IMR-90 (cell line): ENCODE results near the gene ADGRV1. TPM values are rescaled to one million over a fixed set of nuclear protein-coding genes. Genes with fewer than 3 reads are reported as not detected.

Experiments
- ATAC-seq: fragments of 200-7000 bp; cut with Tn5 transposase; 2 replicates; pipeline ENCODE4 v1.9.1; 2020; ENCODE audit warnings: low read depth, mild to moderate bottlenecking, moderate library complexity
- BruUV-seq: library from RNA; stranded (reverse); fragments of 400-500 nt; replicated peaks from 2 replicates; lab custom pipeline; 2021; lab: Mats Ljungman, UMichigan
- CTCF ChIA-PET: fragments of 300-600 bp; formaldehyde crosslinking; extraction: SDS; loops from one replicate; lab custom pipeline; 2021; ENCODE audit warnings: antibody characterized with exemption; lab: Yijun Ruan, JAX
- POLR2A ChIA-PET: fragments of 300-600 bp; sonication (Branson Sonifier 250); formaldehyde crosslinking; loops from one replicate; lab custom pipeline; 2022; ENCODE audit warnings: antibody characterized with exemption; ENCODE audit not compliant: unreplicated experiment; lab: Charles Lee
- DNase-seq: peaks from one replicate; pipeline ENCODE4 v3.0.0; 2013
- H2AFZ ChIP-seq: replicated peaks from 2 replicates; pipeline ENCODE3; 2013; ENCODE audit warnings: low read length, mild to moderate bottlenecking; ENCODE audit not compliant: poor library complexity
- H2AK5ac ChIP-seq: 2 replicates; pipeline ENCODE4 v1.6.1; 2013; ENCODE audit warnings: low read depth, low read length, inconsistent platforms
- H2AK9ac ChIP-seq: replicated peaks from 2 replicates; pipeline ENCODE3; 2013; ENCODE audit warnings: mild to moderate bottlenecking, low read depth, low read length, moderate library complexity; ENCODE audit not compliant: poor library complexity
- H2BK120ac ChIP-seq: 2 replicates; pipeline ENCODE4 v1.6.1; 2013; ENCODE audit warnings: low read depth, low read length, inconsistent platforms
- H2BK15ac ChIP-seq: 3 replicates; pipeline ENCODE4 v1.6.1; 2013; ENCODE audit warnings: low read depth, low read length, inconsistent platforms
- H2BK20ac ChIP-seq: 2 replicates; pipeline ENCODE4 v1.6.1; 2013; ENCODE audit warnings: low read depth, mild to moderate bottlenecking, inconsistent platforms, low read length, moderate library complexity
- H2BK5ac ChIP-seq: 2 replicates; pipeline ENCODE4 v1.6.1; 2013; ENCODE audit warnings: mild to moderate bottlenecking, low read depth, low read length, inconsistent platforms; ENCODE audit not compliant: poor library complexity, severe bottlenecking
- H3K14ac ChIP-seq: replicated peaks from 2 replicates; pipeline ENCODE4 v1.6.1; 2013; ENCODE audit warnings: low read depth, low read length, inconsistent platforms
- H3K18ac ChIP-seq: 2 replicates; pipeline ENCODE4 v1.6.1; 2013; ENCODE audit warnings: low read depth, low read length, control low read depth
- H3K23ac ChIP-seq: 2 replicates; pipeline ENCODE4 v1.6.1; 2013; ENCODE audit warnings: low read depth, low read length, inconsistent platforms
- H3K27ac ChIP-seq: 2 replicates; pipeline ENCODE4 v1.5.1; 2013; ENCODE audit warnings: mild to moderate bottlenecking, control low read depth, low read length; ENCODE audit not compliant: insufficient read depth
- H3K27me3 ChIP-seq: 2 replicates; pipeline ENCODE4 v1.6.1; 2013; ENCODE audit warnings: low read length; ENCODE audit not compliant: control insufficient read depth, insufficient read depth
- H3K36me3 ChIP-seq: 2 replicates; pipeline ENCODE4 v1.6.1; 2013; ENCODE audit warnings: low read length, mixed read lengths; ENCODE audit not compliant: control insufficient read depth, insufficient read depth
- H3K4ac ChIP-seq: 2 replicates; pipeline ENCODE4 v1.6.1; 2013; ENCODE audit warnings: low read depth, low read length, inconsistent platforms
- H3K4me1 ChIP-seq: 2 replicates; pipeline ENCODE4 v1.6.1; 2013; ENCODE audit warnings: low read length, mixed read lengths; ENCODE audit not compliant: control insufficient read depth, insufficient read depth
- H3K4me2 ChIP-seq: 2 replicates; pipeline ENCODE4 v1.6.1; 2013; ENCODE audit warnings: low read depth, mild to moderate bottlenecking, control low read depth, low read length, moderate library complexity
- H3K4me3 ChIP-seq: 2 replicates; pipeline ENCODE4 v1.5.1; 2013; ENCODE audit warnings: low read depth, mild to moderate bottlenecking, control low read depth, low read length, moderate library complexity; ENCODE audit not compliant: insufficient read depth
- H3K56ac ChIP-seq: 2 replicates; pipeline ENCODE4 v1.6.1; 2013; ENCODE audit warnings: low read length, inconsistent platforms; ENCODE audit not compliant: insufficient read depth; ENCODE audit errors: extremely low read depth
- H3K79me1 ChIP-seq, 2 experiments: 2 replicates each; pipeline ENCODE4 v1.6.1; 2013; ENCODE audit warnings: low read length in 2 of 2, inconsistent platforms in 1 of 2, low read depth in 1 of 2
- H3K9ac ChIP-seq: 2 replicates; pipeline ENCODE4 v1.6.1; 2013; ENCODE audit warnings: low read depth, low read length, control low read depth
- H3K9me1 ChIP-seq: 2 replicates; pipeline ENCODE4 v1.6.1; 2013; ENCODE audit warnings: low read length, inconsistent platforms; ENCODE audit not compliant: insufficient read depth
- H3K9me3 ChIP-seq: 2 replicates; pipeline ENCODE4 v1.6.1; 2013; ENCODE audit warnings: low read length; ENCODE audit not compliant: control insufficient read depth, insufficient read depth
- H4K20me1 ChIP-seq: 2 replicates; pipeline ENCODE4 v1.6.1; 2013; ENCODE audit warnings: low read length, inconsistent platforms; ENCODE audit not compliant: insufficient read depth
- H4K5ac ChIP-seq: 2 replicates; pipeline ENCODE4 v1.6.1; 2013; ENCODE audit warnings: mild to moderate bottlenecking, low read depth, low read length, control low read depth
- H4K8ac ChIP-seq, 2 experiments: 2 replicates each; pipeline ENCODE4 v1.6.1; 2013; ENCODE audit warnings: low read depth in 2 of 2, low read length in 2 of 2, control low read depth in 1 of 2, inconsistent platforms in 1 of 2
- H4K91ac ChIP-seq: 2 replicates; pipeline ENCODE4 v1.6.1; 2013; ENCODE audit warnings: low read depth, low read length, inconsistent platforms; ENCODE audit not compliant: insufficient read depth
- BHLHE40 ChIP-seq: fragments of 150-350 bp; IDR thresholded peaks from 2 replicates; pipeline ENCODE4 v1.6.1; 2016; ENCODE audit warnings: mild to moderate bottlenecking, low read depth, low read length
- CEBPB ChIP-seq: IDR thresholded peaks from 2 replicates; pipeline ENCODE4 v1.6.1; 2012; ENCODE audit warnings: low read depth, low read length, improper control_type of control experiment
- CHD1 ChIP-seq: IDR thresholded peaks from 2 replicates; pipeline ENCODE4 v1.6.1; 2012; ENCODE audit warnings: low read depth, low read length, improper control_type of control experiment
- FOS ChIP-seq: fragments of 150-350 bp; IDR thresholded peaks from 2 replicates; pipeline ENCODE4 v1.6.1; 2016; ENCODE audit warnings: low read depth, low read length
- MAFK ChIP-seq: IDR thresholded peaks from 2 replicates; pipeline ENCODE4 v1.6.1; 2012; ENCODE audit warnings: low read depth, low read length, improper control_type of control experiment
- MAZ ChIP-seq: IDR thresholded peaks from 2 replicates; pipeline ENCODE4 v1.6.1; 2012; ENCODE audit warnings: low read depth, mild to moderate bottlenecking, low read length, improper control_type of control experiment, moderate library complexity, borderline replicate concordance
- MXI1 ChIP-seq: IDR thresholded peaks from 2 replicates; pipeline ENCODE4 v1.6.1; 2012; ENCODE audit warnings: low read depth, mild to moderate bottlenecking, low read length, moderate library complexity, borderline replicate concordance
- NFE2L2 ChIP-seq: fragments of 150-350 bp; IDR thresholded peaks from 2 replicates; pipeline ENCODE4 v1.6.1; 2016; ENCODE audit warnings: low read depth, mild to moderate bottlenecking, low read length
- POLR2A ChIP-seq: IDR thresholded peaks from 2 replicates; pipeline ENCODE4 v1.6.1; 2012; ENCODE audit warnings: mild to moderate bottlenecking, low read depth, low read length
- RAD21 ChIP-seq: IDR thresholded peaks from 2 replicates; pipeline ENCODE4 v1.6.1; 2012; ENCODE audit warnings: low read length, improper control_type of control experiment
- RCOR1 ChIP-seq: IDR thresholded peaks from 2 replicates; pipeline ENCODE4 v1.6.1; 2012; ENCODE audit warnings: mild to moderate bottlenecking, low read length, improper control_type of control experiment; ENCODE audit not compliant: insufficient replicate concordance
- RFX5 ChIP-seq: IDR thresholded peaks from 2 replicates; pipeline ENCODE4 v1.8.0; 2012; ENCODE audit warnings: low read depth, mild to moderate bottlenecking, low read length, moderate library complexity
- SMC3 ChIP-seq: fragments of 150-350 bp; IDR thresholded peaks from 2 replicates; pipeline ENCODE4 v1.6.1; 2016; ENCODE audit warnings: low read depth, mild to moderate bottlenecking, antibody characterized with exemption, low read length, moderate library complexity
- WGBS, 2 experiments: methylation state at CpG; one replicate each; pipeline versions ENCODE4 v1.1.5 to v1.1.7; 2013; ENCODE audit warnings: missing lambda C conversion rate in 2 of 2; ENCODE audit not compliant: insufficient read length in 1 of 2; ENCODE audit errors: extremely low coverage in 2 of 2; 5-methylcytosine and 5-hydroxymethylcytosine counted together
- dilution Hi-C: fragments of 300-500 bp; cut with HindIII; formaldehyde crosslinking; loops from one replicate; pipeline ENCODE4 v1.14.3; 2018; ENCODE audit warnings: low sequenced_read_pairs; ENCODE audit not compliant: unreplicated experiment
- in situ Hi-C: fragments of 300-500 bp; cut with MboI; formaldehyde crosslinking; loops from 3 replicates; pipeline ENCODE4 v1.14.3; 2019; ENCODE audit warnings: low sequenced_read_pairs, inconsistent platforms, mixed read lengths
- intact Hi-C: fragments of 100-400 bp; cut with micrococcal nuclease; formaldehyde crosslinking; loops from 2 replicates; pipeline ENCODE4 v1.10.0; 2022
- polyA plus RNA-seq, 3 experiments: library from polyadenylated mRNA; depleted of rRNA; stranded (reverse); fragments of >200 nt; gene quantifications; 2 replicates each; pipeline ENCODE4 v1.2.3, GENCODE V29; 2012; ENCODE audit warnings: low replicate concordance in 1 of 3
- total RNA-seq: library from RNA; depleted of rRNA; stranded (reverse); fragments of >200 nt; gene quantifications from 2 replicates; pipeline ENCODE4 v1.2.3, GENCODE V29; 2012
- TF ChIP-seq, protein P1 (sequence below): fragments of 150-350 bp; IDR thresholded peaks from 2 replicates; pipeline ENCODE4 v1.6.1; 2017; ENCODE audit warnings: mild to moderate bottlenecking, antibody characterized with exemption, low read length, low read depth
- TF ChIP-seq, protein P2 (sequence below): conservative IDR thresholded peaks from 2 replicates; pipeline ENCODE4 v1.5.1; 2012; ENCODE audit warnings: mild to moderate bottlenecking, low read depth, low read length, improper control_type of control experiment
- TF ChIP-seq, protein P3 (sequence below): fragments of 150-350 bp; IDR thresholded peaks from 2 replicates; pipeline ENCODE4 v1.6.1; 2016; ENCODE audit warnings: low read depth, mild to moderate bottlenecking, low read length, moderate library complexity, borderline replicate concordance

The ADGRV1 gene
- total and polyA plus RNA-seq, 2 of the 4 experiments (the other 2 are of a cell fraction) = under 0.01 TPM; not detected in 1

DNA sequence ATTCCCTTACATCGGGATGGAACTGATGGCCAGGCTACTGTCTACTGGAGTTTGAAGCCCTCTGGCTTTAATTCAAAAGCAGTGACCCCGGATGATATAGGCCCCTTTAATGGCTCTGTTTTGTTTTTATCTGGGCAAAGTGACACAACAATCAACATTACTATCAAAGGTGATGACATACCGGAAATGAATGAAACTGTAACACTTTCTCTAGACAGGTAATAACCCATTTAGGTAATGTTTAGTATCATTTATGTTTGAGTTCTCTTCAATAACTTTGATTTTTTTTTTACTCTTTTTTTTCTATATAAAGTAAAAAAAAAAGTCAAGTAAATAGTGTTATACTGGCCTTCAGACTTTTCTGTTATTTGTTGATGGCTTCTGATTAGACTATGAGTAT is 79.1 kb downstream of the ADGRV1 start:
- Histone ChIP-seq H4K8ac (no peak overlapping the region), H3K9ac (no peak overlapping the region), H3K14ac (no peak overlapping the region), H2AK9ac (no peak overlapping the region), H3K27me3 (no peaks in the 10 kb centered on the region), H2AFZ (no peak overlapping the region), H4K91ac (no peak overlapping the region), H3K4ac (no peak overlapping the region), H3K4me1 (no peaks in the 10 kb centered on the region), H3K56ac (no peak overlapping the region), H3K4me3 (no peak overlapping the region), H2BK20ac (no peak overlapping the region), H3K18ac (no peak overlapping the region), H2BK5ac (no peak overlapping the region), H3K79me1 (no peaks in the 10 kb centered on the region), H3K23ac (no peak overlapping the region), H4K5ac (no peak overlapping the region), H2AK5ac (no peak overlapping the region), H3K27ac (no peak overlapping the region), H3K4me2 (no peak overlapping the region), H2BK120ac (no peak overlapping the region), H2BK15ac (no peak overlapping the region), H3K9me1 (no peaks in the 10 kb centered on the region), H4K20me1 (no peaks in the 10 kb centered on the region), H3K9me3 (no peaks in the 10 kb centered on the region), H3K36me3 (no peaks in the 10 kb centered on the region)
- POLR2A ChIA-PET = no interaction called here
- in situ Hi-C loops (no loop called here), intact Hi-C loops (no loop called here), dilution Hi-C loops (no loop called here)
- TF ChIP-seq RCOR1 = no peak
- TF ChIP-seq MXI1 = no peak
- no peak for TF ChIP-seq NFE2L2
- TF ChIP-seq, protein P1, sequence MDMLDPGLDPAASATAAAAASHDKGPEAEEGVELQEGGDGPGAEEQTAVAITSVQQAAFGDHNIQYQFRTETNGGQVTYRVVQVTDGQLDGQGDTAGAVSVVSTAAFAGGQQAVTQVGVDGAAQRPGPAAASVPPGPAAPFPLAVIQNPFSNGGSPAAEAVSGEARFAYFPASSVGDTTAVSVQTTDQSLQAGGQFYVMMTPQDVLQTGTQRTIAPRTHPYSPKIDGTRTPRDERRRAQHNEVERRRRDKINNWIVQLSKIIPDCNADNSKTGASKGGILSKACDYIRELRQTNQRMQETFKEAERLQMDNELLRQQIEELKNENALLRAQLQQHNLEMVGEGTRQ = no peak
- no peak for TF ChIP-seq FOS
- no peak for TF ChIP-seq CEBPB
- TF ChIP-seq, protein P2, sequence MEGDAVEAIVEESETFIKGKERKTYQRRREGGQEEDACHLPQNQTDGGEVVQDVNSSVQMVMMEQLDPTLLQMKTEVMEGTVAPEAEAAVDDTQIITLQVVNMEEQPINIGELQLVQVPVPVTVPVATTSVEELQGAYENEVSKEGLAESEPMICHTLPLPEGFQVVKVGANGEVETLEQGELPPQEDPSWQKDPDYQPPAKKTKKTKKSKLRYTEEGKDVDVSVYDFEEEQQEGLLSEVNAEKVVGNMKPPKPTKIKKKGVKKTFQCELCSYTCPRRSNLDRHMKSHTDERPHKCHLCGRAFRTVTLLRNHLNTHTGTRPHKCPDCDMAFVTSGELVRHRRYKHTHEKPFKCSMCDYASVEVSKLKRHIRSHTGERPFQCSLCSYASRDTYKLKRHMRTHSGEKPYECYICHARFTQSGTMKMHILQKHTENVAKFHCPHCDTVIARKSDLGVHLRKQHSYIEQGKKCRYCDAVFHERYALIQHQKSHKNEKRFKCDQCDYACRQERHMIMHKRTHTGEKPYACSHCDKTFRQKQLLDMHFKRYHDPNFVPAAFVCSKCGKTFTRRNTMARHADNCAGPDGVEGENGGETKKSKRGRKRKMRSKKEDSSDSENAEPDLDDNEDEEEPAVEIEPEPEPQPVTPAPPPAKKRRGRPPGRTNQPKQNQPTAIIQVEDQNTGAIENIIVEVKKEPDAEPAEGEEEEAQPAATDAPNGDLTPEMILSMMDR = no peak
- TF ChIP-seq BHLHE40 = no peak
- TF ChIP-seq, protein P3, sequence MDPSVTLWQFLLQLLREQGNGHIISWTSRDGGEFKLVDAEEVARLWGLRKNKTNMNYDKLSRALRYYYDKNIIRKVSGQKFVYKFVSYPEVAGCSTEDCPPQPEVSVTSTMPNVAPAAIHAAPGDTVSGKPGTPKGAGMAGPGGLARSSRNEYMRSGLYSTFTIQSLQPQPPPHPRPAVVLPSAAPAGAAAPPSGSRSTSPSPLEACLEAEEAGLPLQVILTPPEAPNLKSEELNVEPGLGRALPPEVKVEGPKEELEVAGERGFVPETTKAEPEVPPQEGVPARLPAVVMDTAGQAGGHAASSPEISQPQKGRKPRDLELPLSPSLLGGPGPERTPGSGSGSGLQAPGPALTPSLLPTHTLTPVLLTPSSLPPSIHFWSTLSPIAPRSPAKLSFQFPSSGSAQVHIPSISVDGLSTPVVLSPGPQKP = no peak
- no peak for TF ChIP-seq MAZ
- no peak for TF ChIP-seq RFX5
- no peak for TF ChIP-seq MAFK
- no peak for TF ChIP-seq RAD21
- TF ChIP-seq SMC3 = no peak
- no peak for TF ChIP-seq CHD1
- TF ChIP-seq POLR2A = no peak
- CTCF ChIA-PET = interaction anchor here (0.7 kb wide), 1 partner anchor 46 kb away, joined by 3 read pairs; no protein-coding TSS in a partner anchor
- ATAC-seq (no peak), DNase-seq (no peak)
- WGBS, 2 experiments = no CpG with 5 or more reads among the region's 3 CpGs
- BruUV-seq = no TSS peak
